Measurements from ENCODE around the gene FLVCR2.

FLVCR2 gene

GRCh38 chr14:75578102-75578785, at the start of gene FLVCR2:
TSS of gene FLVCR2 (plus strand) at chr14:75578620. CDS start at chr14:75578973, 353 bp downstream.
- DNase-seq (ENCODE audit: low read depth, low spot score), result no peak

GRCh38 chr14:75531256-75531655, 47.2 kb upstream of the FLVCR2 start:
- DNase-seq (ENCODE audit: low read depth, low spot score), result no peak

GRCh38 chr14:75531660-75532317, 46.6 kb upstream of the FLVCR2 start:
- no peak for DNase-seq (ENCODE audit: low read depth, low spot score)

GRCh38 chr14:75533791-75534555, 44.4 kb upstream of the FLVCR2 start:
- no peak for DNase-seq (ENCODE audit: low read depth, low spot score)

- no peak for DNase-seq (ENCODE audit: low read depth, low spot score)
These were observed 43.1 kb upstream of the FLVCR2 start for GRCh38 chr14:75535164-75535898.

DNA sequence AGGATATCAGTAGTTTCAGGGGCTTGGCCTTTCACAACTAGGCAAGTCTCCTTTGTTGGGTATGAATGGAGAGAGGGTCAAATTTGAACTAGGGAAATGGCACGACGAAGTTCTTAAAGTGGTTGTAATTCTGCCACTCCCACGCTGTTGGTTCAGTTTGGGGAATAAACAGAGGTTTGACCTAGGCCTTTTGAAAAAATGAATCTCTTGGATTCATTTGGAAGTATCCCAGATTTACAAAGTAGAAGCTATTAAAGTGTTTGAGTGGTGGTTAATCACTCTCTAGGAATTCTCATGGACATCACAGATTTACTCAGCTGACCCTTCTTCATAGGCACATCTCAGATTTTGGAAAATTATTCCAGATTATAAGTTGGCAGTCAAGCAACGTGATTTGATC, 41.3 kb upstream of the FLVCR2 start:
- no peak for DNase-seq (ENCODE audit: low read depth, low spot score)

- no peak for DNase-seq (ENCODE audit: low read depth, low spot score)
These were observed 39.3 kb upstream of the FLVCR2 start for GRCh38 chr14:75539162-75539560.

DNA sequence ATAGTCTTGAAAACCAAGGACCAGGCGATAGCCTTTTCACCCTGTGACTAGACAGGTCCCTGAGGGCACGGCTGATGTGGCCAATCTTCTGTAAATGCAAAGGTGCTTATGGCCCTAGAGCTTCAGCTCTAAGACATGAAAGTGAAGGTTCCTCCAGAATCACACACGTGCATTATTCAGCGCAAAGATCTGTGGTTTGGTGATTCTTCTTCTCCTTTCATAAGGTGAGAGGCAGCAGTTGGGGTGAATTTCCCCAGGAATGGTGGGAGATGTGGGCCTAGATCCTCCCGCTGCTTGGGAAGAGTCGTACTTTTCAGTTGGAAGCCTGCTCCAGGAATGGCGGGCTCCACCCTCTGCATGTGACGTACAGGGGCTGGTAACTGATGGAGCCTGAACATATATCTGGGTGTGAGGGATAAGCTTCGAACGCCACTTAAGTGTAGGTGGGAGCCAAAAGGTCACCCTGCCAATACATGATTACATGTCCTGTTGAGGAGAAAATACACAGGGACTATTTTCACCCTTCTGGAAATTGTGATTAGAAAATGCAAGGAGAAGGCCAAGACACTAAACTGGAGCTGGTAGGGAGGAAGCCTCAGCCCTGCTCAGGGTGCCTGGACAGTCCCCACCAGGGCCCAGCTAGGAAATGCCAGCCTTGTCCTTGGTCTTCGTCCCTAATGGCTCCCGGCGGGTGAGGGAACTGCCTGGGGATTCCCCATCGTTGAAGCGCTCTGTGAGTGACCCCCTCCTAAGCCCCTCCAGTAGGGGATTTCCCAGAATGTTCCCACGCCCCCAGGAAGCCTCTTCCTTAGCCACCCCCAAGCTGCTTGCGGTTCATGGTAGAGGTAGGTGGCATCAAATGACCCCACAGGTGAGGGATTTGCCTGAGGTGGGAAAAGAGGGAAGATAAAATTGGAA, 38.6 kb upstream of the FLVCR2 start:
- DNase-seq (ENCODE audit: low read depth, low spot score), result no peak

- no peak for DNase-seq (ENCODE audit: low read depth, low spot score)
These were observed 38.0 kb upstream of the FLVCR2 start for GRCh38 chr14:75540479-75540851.

DNA sequence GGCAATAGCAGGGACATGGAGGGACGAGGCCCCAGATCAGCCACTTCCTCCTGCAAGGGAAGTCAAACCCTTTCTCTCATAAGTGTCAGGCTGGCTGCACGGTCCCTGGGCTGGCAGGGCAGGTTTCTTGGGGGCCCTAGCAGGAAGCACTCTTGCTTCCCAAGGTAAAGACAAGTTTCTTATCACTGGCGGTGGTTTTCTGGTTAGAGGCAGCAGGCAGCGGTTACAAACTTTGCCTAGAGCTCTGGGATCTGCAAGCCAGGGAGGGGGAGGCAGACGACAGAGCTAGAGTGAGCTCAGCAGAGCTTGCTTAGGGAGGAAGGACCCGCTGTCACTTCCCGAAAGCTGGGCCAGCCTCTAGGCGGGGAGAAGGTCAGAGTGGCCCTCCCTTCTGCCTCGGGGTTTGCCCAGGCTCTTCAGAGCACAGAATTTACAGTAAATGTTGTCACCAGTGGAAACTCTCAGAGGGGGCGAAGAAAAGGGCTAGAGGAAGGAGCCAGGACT, 35.8 kb upstream of the FLVCR2 start:
- DNase-seq (ENCODE audit: low read depth, low spot score), result no peak

DNA sequence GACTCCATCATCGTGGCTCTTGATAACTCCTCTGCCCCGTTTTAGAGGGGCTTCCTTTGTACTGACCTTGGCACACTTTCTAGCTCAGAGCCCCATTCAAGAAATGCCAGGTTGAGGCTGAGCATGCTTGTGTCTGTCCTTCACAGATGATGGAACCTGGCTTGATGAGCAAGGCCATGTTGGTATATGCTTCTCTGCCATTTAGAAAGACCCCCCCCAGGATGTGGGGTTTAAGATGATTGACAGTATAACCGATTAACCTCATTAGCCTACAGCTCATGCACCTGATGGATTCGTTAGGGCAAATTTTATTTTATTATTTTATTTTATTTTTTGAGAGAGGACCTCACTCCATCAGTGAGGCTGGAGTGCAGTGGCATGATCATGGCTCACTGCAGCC, 35.2 kb upstream of the FLVCR2 start:
- no peak for DNase-seq (ENCODE audit: low read depth, low spot score)

DNA sequence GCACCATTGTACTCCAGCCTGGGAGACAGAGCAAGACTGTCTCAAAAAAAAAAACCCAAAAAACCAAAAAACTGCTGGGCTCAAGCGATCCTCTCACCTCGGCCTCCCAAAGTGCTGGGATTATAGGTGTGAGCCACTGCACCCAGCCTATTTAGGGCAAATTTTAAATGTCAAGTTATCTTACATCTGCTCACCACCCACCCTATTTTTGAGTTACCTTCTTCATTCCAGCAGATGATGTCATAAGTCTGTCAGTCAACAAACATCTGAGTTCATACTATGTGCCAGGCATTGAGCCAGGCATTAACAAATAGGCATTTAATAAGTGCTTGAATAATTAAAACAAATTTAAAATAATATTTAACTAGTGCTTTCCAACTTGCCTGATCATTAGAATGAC, 34.6 kb upstream of the FLVCR2 start:
- no peak for DNase-seq (ENCODE audit: low read depth, low spot score)

DNA sequence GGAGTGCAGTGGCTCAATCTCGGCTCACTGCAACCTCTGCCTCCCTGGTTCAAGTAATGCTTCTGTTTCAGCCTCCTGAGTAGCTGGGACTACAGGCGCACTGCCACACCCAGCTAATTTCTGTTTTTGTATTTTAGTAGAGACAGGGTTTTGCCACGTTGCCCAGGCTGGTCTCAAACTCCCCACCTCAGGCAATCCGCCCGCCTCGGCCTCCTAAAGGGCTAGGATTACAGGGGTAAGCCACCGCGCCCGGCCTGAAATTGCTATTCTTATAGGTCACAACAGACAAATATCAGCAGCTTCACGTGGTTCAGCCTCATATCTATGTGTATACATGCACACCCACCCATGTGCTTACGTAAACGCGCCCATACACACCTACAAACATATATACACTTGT, 32.5 kb upstream of the FLVCR2 start:
- DNase-seq (ENCODE audit: low read depth, low spot score), result no peak

DNA sequence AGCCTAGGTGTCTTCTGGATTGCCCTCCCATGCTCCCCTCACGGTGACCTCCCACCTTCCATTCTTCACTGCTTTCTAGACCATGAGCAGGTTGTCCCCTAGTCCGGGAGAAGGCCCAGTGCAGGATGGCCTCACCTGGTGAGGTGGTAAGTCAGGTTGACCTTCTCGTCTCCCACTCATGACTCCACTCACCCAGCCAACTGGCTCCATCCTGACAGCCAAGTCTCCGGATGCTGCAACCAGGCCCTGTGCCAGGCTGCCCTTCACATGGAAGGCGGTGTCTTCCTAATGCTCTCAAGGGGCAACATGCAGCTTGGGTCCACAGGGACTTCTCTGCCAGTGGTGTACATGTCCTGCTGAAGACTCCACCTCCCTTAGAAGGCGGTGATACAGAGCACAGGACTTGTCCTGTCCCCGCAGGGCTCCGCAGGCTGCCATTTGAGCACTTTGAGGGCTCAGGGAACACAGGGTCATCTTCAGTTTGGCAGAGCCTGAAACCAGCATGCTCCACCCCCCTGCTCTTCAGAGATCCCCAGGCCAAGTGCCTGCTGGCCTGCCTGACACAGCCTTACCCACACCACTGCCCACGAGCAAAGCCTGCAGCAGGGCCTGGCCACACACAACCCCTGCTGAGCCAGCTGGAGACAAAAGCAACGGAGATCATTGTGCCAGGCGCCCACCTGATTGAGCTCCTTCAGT, 30.7 kb upstream of the FLVCR2 start:
- DNase-seq (ENCODE audit: low read depth, low spot score), result no peak

GRCh38 chr14:75548544-75548943, 29.9 kb upstream of the FLVCR2 start:
- DNase-seq (ENCODE audit: low read depth, low spot score), result no peak

DNA sequence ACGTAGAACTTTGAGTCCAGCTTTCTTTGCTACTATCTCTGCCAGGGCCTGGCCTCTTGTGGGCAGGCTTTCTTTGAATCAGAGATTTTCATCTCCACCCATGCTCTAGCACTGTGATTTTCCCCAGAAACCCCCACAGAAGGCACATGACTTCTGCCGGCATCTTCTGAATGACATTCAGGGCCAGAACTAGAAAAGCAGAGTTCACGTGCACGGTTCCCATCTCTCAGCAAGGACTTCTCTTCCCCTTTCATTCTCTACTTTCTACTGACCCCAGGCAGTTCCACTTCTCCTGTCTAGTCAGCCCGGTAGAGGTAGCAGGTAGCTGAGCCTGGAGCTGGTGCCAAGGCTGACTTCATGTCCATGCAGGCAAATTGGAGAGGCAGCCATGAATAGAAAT, 29.3 kb upstream of the FLVCR2 start:
- DNase-seq (ENCODE audit: low read depth, low spot score), result no peak

GRCh38 chr14:75551021-75551420, 27.4 kb upstream of the FLVCR2 start:
- DNase-seq (ENCODE audit: low read depth, low spot score), result no peak

DNA sequence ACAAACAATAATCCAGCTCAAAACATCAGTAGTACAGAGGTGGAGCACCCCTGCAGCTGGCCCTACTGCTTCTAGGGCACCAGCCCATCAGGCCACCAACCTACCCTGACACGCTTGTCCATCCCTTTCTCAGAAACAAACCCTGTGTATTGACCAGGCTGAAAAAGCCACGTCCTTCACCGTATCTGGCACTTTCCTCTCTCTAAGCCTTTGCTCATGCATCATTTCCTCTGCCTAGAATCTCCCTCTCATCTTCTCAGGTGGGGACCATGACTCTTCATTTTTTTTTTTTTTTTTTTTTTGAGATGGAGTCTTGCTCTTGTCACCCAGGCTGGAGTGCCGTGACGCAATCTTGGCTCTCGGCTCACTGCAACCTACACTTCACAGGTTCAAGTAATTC, 25.3 kb upstream of the FLVCR2 start:
- DNase-seq (ENCODE audit: low read depth, low spot score), result no peak

DNA sequence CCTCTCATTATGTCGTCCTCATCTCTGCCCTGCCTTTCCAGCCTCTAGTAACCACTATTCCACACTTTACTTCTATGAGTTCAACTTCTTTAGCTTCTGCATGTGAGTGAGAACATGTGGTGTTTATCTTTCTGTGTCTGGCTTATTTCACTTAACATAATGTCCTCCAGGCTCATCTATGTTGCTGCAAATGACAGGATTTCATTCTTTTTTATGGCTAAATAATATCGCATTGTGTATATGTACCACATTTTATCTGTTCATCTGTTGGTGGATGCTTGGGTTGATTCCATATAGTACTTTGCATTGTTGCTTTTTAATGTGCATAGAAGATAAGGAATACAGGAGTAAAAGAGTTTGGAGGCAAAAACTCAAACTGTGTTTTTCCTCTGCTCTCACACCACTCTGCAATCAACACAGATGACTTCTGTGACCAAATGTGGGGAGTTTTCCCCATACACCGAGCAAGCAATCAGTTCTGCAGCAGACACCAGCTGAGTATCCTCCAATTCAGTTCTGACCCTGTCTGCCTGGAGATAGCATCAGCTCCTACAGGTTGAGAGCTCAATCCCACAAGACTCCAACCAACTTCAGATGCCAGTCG, 24.6 kb upstream of the FLVCR2 start:
- DNase-seq (ENCODE audit: low read depth, low spot score), result no peak

GRCh38 chr14:75554482-75554881, 23.9 kb upstream of the FLVCR2 start:
- DNase-seq (ENCODE audit: low read depth, low spot score), result no peak
